Measurements from ENCODE around the gene PSIP1.

Gene PSIP1

DNA sequence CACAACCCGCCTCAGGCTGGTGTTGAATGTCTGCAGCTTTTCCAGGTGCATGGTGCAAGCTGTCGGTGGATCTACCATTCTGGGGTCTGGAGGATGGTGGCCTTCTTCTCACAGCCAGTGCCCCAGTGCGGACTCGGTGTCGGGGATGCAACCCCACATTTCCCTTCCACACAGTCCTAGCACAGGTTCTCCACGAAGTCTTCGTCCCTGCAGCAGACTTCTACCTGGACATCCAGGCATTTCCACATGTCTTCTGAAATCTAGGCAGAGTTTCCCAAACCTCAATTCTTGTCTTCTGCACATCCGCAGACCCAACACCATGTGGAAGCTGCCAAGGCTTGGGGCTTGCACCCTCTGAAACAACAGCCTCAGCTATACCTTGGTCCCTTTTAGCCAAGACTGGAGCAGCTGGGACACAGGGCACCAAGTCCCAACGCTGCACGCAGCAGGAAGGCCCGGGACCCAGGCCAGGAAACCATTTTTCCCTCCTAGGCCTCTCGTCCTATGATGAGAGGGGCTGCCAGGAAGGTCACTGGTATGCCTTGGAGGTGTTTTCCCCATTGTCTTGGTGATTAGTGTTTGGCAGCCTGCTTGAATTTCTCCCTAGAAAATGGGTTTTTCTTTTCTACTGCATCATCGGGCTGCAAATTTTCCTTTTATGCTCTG, 18.2 kb downstream of the PSIP1 start:
- Histone ChIP-seq H3K4me2 (no peak overlapping the region), H2AFZ (ENCODE audit: low read depth) (no peak overlapping the region), H3K4me3 (IDR thresholded peaks at IDR 0.05; ENCODE audit: insufficient read depth, low read depth, low read length) (no peak overlapping the region), H3K36me3 (ENCODE audit: insufficient read depth) (peaks cover 8% of the 10 kb centered on the region; the same call in 1 of the 2 replicates), H3K79me2 (ENCODE audit: insufficient read depth, low read depth) (no peaks in the 10 kb centered on the region; the same call in 1 of the 2 replicates), H4K20me1 (ENCODE audit: insufficient read depth) (no peaks in the 10 kb centered on the region), H3K9ac (no peak overlapping the region), H3K27ac (no peak overlapping the region), H3K4me1 (ENCODE audit: low read depth, poor library complexity, severe bottlenecking) (no peaks in the 10 kb centered on the region), H3K27me3 (ENCODE audit: insufficient read depth, low read depth) (no peaks in the 10 kb centered on the region)
- TF ChIP-seq, protein P1, sequence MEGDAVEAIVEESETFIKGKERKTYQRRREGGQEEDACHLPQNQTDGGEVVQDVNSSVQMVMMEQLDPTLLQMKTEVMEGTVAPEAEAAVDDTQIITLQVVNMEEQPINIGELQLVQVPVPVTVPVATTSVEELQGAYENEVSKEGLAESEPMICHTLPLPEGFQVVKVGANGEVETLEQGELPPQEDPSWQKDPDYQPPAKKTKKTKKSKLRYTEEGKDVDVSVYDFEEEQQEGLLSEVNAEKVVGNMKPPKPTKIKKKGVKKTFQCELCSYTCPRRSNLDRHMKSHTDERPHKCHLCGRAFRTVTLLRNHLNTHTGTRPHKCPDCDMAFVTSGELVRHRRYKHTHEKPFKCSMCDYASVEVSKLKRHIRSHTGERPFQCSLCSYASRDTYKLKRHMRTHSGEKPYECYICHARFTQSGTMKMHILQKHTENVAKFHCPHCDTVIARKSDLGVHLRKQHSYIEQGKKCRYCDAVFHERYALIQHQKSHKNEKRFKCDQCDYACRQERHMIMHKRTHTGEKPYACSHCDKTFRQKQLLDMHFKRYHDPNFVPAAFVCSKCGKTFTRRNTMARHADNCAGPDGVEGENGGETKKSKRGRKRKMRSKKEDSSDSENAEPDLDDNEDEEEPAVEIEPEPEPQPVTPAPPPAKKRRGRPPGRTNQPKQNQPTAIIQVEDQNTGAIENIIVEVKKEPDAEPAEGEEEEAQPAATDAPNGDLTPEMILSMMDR (conservative IDR thresholded peaks at IDR 0.05; ENCODE audit: low read depth, low read length) = no peak

- Histone ChIP-seq H3K27me3 (ENCODE audit: insufficient read depth, low read depth) (no peaks in the 10 kb centered on the region), H3K4me3 (IDR thresholded peaks at IDR 0.05; ENCODE audit: insufficient read depth, low read depth, low read length) (no peak overlapping the region), H3K36me3 (ENCODE audit: insufficient read depth) (peaks cover 8% of the 10 kb centered on the region; the same call in 1 of the 2 replicates), H3K27ac (no peak overlapping the region), H3K79me2 (ENCODE audit: insufficient read depth, low read depth) (no peaks in the 10 kb centered on the region; the same call in 1 of the 2 replicates), H3K4me1 (ENCODE audit: low read depth, poor library complexity, severe bottlenecking) (no peaks in the 10 kb centered on the region), H3K4me2 (no peak overlapping the region), H4K20me1 (ENCODE audit: insufficient read depth) (no peaks in the 10 kb centered on the region), H2AFZ (ENCODE audit: low read depth) (no peak overlapping the region), H3K9ac (no peak overlapping the region)
- TF ChIP-seq, protein P1 (conservative IDR thresholded peaks at IDR 0.05; ENCODE audit: low read depth, low read length) = no peak
These were observed 18.8 kb downstream of the PSIP1 start for GRCh38 chr9:15491950-15492349.

GRCh38 chr9:15485836-15486666, 24.7 kb downstream of the PSIP1 start:
- H3K79me2 ChIP-seq (ENCODE audit: insufficient read depth, low read depth) = no peaks in the 10 kb centered on the region; the same call in 1 of the 2 replicates
- no peak overlapping the region for H3K27ac ChIP-seq
- no peaks in the 10 kb centered on the region for H3K27me3 ChIP-seq (ENCODE audit: insufficient read depth, low read depth)
- no peak overlapping the region for H3K9ac ChIP-seq
- no peak overlapping the region for H3K4me2 ChIP-seq
- no peak overlapping the region for H3K4me3 ChIP-seq (IDR thresholded peaks at IDR 0.05; ENCODE audit: insufficient read depth, low read depth, low read length)
- peaks cover 22% of the 10 kb centered on the region for H3K4me1 ChIP-seq (ENCODE audit: low read depth, poor library complexity, severe bottlenecking)
- no peaks in the 10 kb centered on the region for H4K20me1 ChIP-seq (ENCODE audit: insufficient read depth)
- peaks cover 4% of the 10 kb centered on the region; the same call in 1 of the 2 replicates for H3K36me3 ChIP-seq (ENCODE audit: insufficient read depth)
- H2AFZ ChIP-seq (ENCODE audit: low read depth) = no peak overlapping the region
- TF ChIP-seq, protein P1 (conservative IDR thresholded peaks at IDR 0.05; ENCODE audit: low read depth, low read length) = peak; percentile 59

- Histone ChIP-seq H3K36me3 (ENCODE audit: insufficient read depth) (peaks cover 1% of the 10 kb centered on the region; the same call in 1 of the 2 replicates), H4K20me1 (ENCODE audit: insufficient read depth) (no peaks in the 10 kb centered on the region), H3K4me1 (ENCODE audit: low read depth, poor library complexity, severe bottlenecking) (peaks cover 22% of the 10 kb centered on the region), H3K4me2 (no peak overlapping the region), H2AFZ (ENCODE audit: low read depth) (no peak overlapping the region), H3K27me3 (ENCODE audit: insufficient read depth, low read depth) (no peaks in the 10 kb centered on the region), H3K27ac (no peak overlapping the region), H3K4me3 (IDR thresholded peaks at IDR 0.05; ENCODE audit: insufficient read depth, low read depth, low read length) (no peak overlapping the region), H3K9ac (no peak overlapping the region), H3K79me2 (ENCODE audit: insufficient read depth, low read depth) (no peaks in the 10 kb centered on the region; the same call in 1 of the 2 replicates)
- TF ChIP-seq, protein P1 (conservative IDR thresholded peaks at IDR 0.05; ENCODE audit: low read depth, low read length) = no peak
These were observed 26.0 kb downstream of the PSIP1 start for GRCh38 chr9:15484802-15485201.

Measured in KMS-11 (cell line).